Hair follicular keratinocyte (primary cell): ENCODE results near the gene PTPA. TPM values are rescaled to one million over a fixed set of nuclear protein-coding genes. Genes with fewer than 3 reads are reported as not detected.

Experiments
- total RNA-seq: library from RNA; depleted of rRNA; stranded (reverse); fragments of >200 nt; gene quantifications from 2 replicates; pipeline ENCODE4 v1.2.3, GENCODE V29; 2015

Gene PTPA
- total RNA-seq, result 76.2 and 97.7 TPM in 2 replicates

DNA sequence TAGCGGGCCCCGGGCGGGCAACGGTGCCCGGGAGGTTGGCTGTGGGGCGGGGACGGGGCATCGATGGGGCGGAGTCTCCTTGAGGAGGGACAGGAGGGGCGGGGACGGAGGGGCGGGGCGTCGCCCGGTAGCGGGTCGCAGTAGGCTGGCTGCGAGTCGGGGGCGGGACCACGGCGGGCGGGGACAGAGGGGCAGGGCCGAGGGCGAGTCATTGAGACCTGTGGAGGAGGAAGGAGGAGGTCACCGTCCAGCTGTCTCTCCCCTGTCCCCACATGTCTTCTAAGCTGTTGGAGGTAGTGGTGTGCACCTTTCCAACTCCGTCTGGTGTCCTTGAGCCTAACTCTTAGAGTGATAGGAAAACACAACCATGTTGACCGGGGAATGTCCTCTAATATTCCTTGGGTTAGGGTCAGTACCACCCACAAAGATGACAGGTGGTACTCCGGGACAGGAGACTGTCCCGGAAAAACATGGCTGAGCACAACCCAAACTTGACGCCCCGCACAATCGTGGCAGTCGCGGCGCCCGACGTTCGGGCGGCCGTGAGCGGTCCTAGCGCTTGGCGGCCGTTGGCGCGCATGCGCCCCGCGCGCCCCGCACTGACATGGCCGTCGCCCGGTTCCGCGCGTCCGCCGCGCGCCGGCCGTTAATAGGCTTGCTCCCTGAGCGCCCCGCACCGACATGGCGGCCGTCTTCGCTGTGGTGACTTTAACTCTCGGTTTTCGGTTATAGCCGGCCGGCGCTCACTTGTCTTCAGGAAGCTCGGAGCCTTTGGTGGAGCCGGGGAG is at the start of gene PTPA, which contains the start of gene CRAT:
PTPA (plus strand) TSS at position 676 of the 788 bp plus-strand sequence. CDS start 186 bp downstream, outside the sequence.
CRAT (minus strand) TSS at position 54 of the 788 bp plus-strand sequence. CDS start 284 bp downstream, outside the sequence.

DNA sequence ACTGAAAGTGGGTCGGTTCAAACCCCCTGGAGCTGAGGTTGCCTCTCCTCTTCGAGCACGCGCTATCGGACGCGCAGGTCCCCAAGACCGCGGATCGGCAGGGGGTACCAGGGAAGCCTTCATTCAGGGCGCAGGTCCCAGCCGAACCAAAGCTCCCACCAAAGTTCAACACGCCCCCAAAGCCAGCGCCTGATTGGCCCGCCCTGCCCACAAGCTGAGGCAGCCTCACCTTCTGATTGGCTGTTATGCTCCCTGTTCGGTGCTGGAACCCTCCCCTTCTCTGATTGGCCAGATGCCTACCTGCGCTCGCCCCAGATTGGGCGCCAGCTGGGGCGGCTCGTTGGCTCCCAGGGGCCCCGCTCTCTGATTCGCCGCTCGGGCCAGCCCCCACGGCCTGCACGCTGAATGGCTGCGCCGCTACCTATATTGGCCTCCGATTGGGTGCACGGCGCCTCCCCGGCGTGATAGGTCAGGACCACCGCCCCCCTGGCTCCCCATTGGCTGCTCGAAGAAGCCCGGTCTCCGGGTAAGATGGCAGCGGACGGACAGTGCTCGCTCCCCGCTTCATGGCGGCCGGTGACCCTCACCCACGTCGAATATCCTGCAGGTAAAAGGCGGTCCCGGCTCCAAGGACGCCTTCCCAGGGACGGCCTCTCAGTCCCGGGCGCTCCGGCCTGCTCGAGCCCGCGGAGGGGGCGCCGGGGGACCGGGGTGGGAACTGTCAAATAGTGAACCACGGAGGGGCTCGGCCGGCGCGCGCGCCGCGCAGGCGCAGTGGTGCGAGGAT is 30.4 kb upstream of the PTPA start, which contains the start of gene DOLPP1:
DOLPP1 (plus strand) TSS at position 511 of the 787 bp plus-strand sequence; CDS start at position 532, 21 bp downstream.

DNA sequence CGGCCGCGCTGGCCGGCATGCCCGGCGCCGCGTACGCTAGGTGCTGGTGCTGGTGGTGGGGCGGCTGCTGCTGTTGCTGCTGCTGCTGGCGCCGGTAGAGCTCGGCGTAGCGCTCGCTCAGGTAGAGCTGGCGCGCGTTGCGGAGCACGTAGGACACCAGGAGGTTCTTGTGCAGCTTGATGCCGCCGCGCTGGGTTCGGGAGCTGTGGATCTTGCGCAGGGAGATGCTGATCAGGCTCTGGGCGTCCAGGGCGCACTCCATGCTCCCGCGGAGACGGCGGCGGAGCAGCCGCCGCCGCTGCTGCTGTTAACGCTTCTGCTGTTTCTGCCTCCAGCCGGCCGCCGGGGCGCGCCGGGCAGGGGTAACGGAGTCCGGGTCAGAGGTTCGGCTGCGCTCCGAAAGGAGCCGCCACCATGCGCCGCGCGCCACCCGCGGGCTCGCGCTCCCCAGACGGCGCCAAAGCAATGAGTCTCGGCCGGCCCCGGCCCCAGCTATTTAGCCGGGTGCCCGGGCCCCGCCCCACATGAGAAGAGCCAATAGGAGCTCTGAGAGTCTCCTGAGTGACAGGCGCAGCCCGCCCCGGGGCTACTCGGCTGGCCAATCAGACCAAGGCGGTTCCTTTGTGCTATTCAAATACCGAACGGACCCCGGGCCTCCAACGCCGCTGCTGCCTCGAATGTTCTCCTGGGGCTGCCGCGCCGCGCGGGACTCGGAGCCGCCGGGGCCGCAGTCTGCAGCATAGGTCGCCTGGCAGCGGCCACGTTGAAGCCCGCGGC is 66.8 kb downstream of the PTPA start, which contains the start of gene IER5L:
IER5L (minus strand) TSS at position 471 of the 777 bp plus-strand sequence; CDS start at position 262, 209 bp downstream.

Other genes with a start within 250 kb of the PTPA start
- 12.5 and 19.3 TPM in 2 replicates for gene KYAT1, start 229.5 kb upstream of the PTPA start, total RNA-seq
- 126 and 152 TPM in 2 replicates for gene LRRC8A, start 229.3 kb upstream of the PTPA start, total RNA-seq
- gene PHYHD1, start 190.4 kb upstream of the PTPA start, total RNA-seq, result 3.2 and 7.5 TPM in 2 replicates
- 17.6 and 24.6 TPM in 2 replicates for gene DOLK, start 163.8 kb upstream of the PTPA start, total RNA-seq
- 32.5 and 45.4 TPM in 2 replicates for gene NUP188, start 163.7 kb upstream of the PTPA start, total RNA-seq
- 37.9 and 46.2 TPM in 2 replicates for gene SH3GLB2, start 83.1 kb upstream of the PTPA start, total RNA-seq
- gene MIGA2, start 74.8 kb upstream of the PTPA start, total RNA-seq, result 15.8 and 18.7 TPM in 2 replicates
- 13.0 and 20.9 TPM in 2 replicates for gene DOLPP1, start 30.3 kb upstream of the PTPA start, total RNA-seq
- 14.1 and 32.8 TPM in 2 replicates for gene CRAT, start 622 bp upstream of the PTPA start, total RNA-seq
- 30.1 and 45.1 TPM in 2 replicates for gene IER5L, start 66.8 kb downstream of the PTPA start, total RNA-seq